ENCODE measurements around the gene MDP1. TPM values are rescaled to one million over a fixed set of nuclear protein-coding genes. Genes with fewer than 3 reads are reported as not detected.
A peak's percentile ranks its signal among the peaks of the same experiment; 100 is the strongest.

Gene MDP1
- total and polyA plus RNA-seq, 10 of the 15 experiments (the other 5 are each of a cell fraction or from before 2014, with no cell fraction given), result 10.4 to 45.8 (median 23.5) TPM

- TF ChIP-seq, protein P1, sequence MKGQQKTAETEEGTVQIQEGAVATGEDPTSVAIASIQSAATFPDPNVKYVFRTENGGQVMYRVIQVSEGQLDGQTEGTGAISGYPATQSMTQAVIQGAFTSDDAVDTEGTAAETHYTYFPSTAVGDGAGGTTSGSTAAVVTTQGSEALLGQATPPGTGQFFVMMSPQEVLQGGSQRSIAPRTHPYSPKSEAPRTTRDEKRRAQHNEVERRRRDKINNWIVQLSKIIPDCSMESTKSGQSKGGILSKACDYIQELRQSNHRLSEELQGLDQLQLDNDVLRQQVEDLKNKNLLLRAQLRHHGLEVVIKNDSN (IDR thresholded peaks at IDR 0.05; ENCODE audit: borderline replicate concordance, extremely low read length, insufficient read depth, low read depth, low read length), result no peak
- TF ChIP-seq NBN (IDR thresholded peaks at IDR 0.05) (no peak), SMAD1 (IDR thresholded peaks at IDR 0.05; ENCODE audit: low read depth, partially characterized antibody) (no peak), NFXL1 (IDR thresholded peaks at IDR 0.05; ENCODE audit: borderline replicate concordance) (no peak), DPF2 (IDR thresholded peaks at IDR 0.05) (no peak), ZZZ3 (IDR thresholded peaks at IDR 0.05; ENCODE audit: control insufficient read depth, insufficient read length, low read depth) (no peak), TCF3 (IDR thresholded peaks at IDR 0.05; ENCODE audit: borderline replicate concordance, insufficient read depth, low read depth, low read length) (no peak), ZNF217 (IDR thresholded peaks at IDR 0.05) (no peak), POLR2AphosphoS5 (IDR thresholded peaks at IDR 0.05; ENCODE audit: low read length) (peak; percentile 34), CHD4 (IDR thresholded peaks at IDR 0.05) (no peak), JUNB (IDR thresholded peaks at IDR 0.05) (no peak)
- TF ChIP-seq, protein P2, sequence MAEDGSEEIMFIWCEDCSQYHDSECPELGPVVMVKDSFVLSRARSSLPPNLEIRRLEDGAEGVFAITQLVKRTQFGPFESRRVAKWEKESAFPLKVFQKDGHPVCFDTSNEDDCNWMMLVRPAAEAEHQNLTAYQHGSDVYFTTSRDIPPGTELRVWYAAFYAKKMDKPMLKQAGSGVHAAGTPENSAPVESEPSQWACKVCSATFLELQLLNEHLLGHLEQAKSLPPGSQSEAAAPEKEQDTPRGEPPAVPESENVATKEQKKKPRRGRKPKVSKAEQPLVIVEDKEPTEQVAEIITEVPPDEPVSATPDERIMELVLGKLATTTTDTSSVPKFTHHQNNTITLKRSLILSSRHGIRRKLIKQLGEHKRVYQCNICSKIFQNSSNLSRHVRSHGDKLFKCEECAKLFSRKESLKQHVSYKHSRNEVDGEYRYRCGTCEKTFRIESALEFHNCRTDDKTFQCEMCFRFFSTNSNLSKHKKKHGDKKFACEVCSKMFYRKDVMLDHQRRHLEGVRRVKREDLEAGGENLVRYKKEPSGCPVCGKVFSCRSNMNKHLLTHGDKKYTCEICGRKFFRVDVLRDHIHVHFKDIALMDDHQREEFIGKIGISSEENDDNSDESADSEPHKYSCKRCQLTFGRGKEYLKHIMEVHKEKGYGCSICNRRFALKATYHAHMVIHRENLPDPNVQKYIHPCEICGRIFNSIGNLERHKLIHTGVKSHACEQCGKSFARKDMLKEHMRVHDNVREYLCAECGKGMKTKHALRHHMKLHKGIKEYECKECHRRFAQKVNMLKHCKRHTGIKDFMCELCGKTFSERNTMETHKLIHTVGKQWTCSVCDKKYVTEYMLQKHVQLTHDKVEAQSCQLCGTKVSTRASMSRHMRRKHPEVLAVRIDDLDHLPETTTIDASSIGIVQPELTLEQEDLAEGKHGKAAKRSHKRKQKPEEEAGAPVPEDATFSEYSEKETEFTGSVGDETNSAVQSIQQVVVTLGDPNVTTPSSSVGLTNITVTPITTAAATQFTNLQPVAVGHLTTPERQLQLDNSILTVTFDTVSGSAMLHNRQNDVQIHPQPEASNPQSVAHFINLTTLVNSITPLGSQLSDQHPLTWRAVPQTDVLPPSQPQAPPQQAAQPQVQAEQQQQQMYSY (CRISPR knock-in tag; IDR thresholded peaks at IDR 0.05), result no peak
- TF ChIP-seq, protein P3, sequence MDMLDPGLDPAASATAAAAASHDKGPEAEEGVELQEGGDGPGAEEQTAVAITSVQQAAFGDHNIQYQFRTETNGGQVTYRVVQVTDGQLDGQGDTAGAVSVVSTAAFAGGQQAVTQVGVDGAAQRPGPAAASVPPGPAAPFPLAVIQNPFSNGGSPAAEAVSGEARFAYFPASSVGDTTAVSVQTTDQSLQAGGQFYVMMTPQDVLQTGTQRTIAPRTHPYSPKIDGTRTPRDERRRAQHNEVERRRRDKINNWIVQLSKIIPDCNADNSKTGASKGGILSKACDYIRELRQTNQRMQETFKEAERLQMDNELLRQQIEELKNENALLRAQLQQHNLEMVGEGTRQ (IDR thresholded peaks at IDR 0.05; ENCODE audit: borderline replicate concordance, low read depth, low read length), result no peak
- TF ChIP-seq, protein P4, sequence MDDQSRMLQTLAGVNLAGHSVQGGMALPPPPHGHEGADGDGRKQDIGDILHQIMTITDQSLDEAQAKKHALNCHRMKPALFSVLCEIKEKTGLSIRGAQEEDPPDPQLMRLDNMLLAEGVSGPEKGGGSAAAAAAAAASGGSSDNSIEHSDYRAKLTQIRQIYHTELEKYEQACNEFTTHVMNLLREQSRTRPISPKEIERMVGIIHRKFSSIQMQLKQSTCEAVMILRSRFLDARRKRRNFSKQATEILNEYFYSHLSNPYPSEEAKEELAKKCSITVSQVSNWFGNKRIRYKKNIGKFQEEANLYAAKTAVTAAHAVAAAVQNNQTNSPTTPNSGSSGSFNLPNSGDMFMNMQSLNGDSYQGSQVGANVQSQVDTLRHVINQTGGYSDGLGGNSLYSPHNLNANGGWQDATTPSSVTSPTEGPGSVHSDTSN (IDR thresholded peaks at IDR 0.05; ENCODE audit: insufficient replicate concordance, low read depth, low read length), result no peak
Measured at GRCh38 chr14:24182110-24182882, 33.6 kb downstream of the MDP1 start (continued).

All from GM12878 (cell line).